ENCODE data around the gene RBM33.
A peak's percentile ranks its signal among the peaks of the same experiment; 100 is the strongest.

RBM33 gene

GRCh38 chr7:155752756-155753445 is 108.4 kb downstream of the RBM33 start:
- no peak for DNase-seq

GRCh38 chr7:155753446-155753965 is 109.0 kb downstream of the RBM33 start:
- no peak for DNase-seq

- no peak for DNase-seq
These were observed 109.7 kb downstream of the RBM33 start for GRCh38 chr7:155754165-155754564.

- DNase-seq = no peak
These were observed 110.6 kb downstream of the RBM33 start for GRCh38 chr7:155755026-155755425.

- no peak for DNase-seq
These were observed 111.9 kb downstream of the RBM33 start for GRCh38 chr7:155756322-155756721.

GRCh38 chr7:155758348-155758747 is 113.9 kb downstream of the RBM33 start:
- DNase-seq = no peak

GRCh38 chr7:155759740-155760430 is 115.4 kb downstream of the RBM33 start:
- DNase-seq = no peak

GRCh38 chr7:155761162-155761561 is 116.7 kb downstream of the RBM33 start:
- no peak for DNase-seq

- no peak for DNase-seq
These were observed 117.6 kb downstream of the RBM33 start for GRCh38 chr7:155762036-155762435.

- no peak for DNase-seq
These were observed 118.2 kb downstream of the RBM33 start for GRCh38 chr7:155762655-155763054.

GRCh38 chr7:155763122-155763521 is 118.7 kb downstream of the RBM33 start:
- no peak for DNase-seq

- peak; percentile 46 for DNase-seq
These were observed 119.4 kb downstream of the RBM33 start for GRCh38 chr7:155763691-155764437.

GRCh38 chr7:155764438-155764793 is 120.0 kb downstream of the RBM33 start:
- DNase-seq = peak; percentile 33

GRCh38 chr7:155765458-155765857 is 121.0 kb downstream of the RBM33 start:
- no peak for DNase-seq

GRCh38 chr7:155766386-155766785 is 121.9 kb downstream of the RBM33 start:
- DNase-seq = no peak

- no peak for DNase-seq
These were observed 122.8 kb downstream of the RBM33 start for GRCh38 chr7:155766966-155767916.

- no peak for DNase-seq
These were observed 125.2 kb downstream of the RBM33 start for GRCh38 chr7:155769701-155770100.

- DNase-seq = no peak
These were observed 125.8 kb downstream of the RBM33 start for GRCh38 chr7:155770241-155770640.

- no peak for DNase-seq
These were observed 129.1 kb downstream of the RBM33 start for GRCh38 chr7:155773531-155773930.

- DNase-seq = no peak
These were observed 130.5 kb downstream of the RBM33 start for GRCh38 chr7:155774947-155775346.

- no peak for DNase-seq
These were observed 131.2 kb downstream of the RBM33 start for GRCh38 chr7:155775691-155776090.

- no peak for DNase-seq
These were observed 132.1 kb downstream of the RBM33 start for GRCh38 chr7:155776606-155777005.

GRCh38 chr7:155778349-155778748 is 133.9 kb downstream of the RBM33 start:
- DNase-seq = no peak

Measured in CD4-positive, alpha-beta T cell treated with Interleukin-10 for 1 hour (primary cell).